ENCODE measurements around the gene SLC49A4.
A peak's percentile ranks its signal among the peaks of the same experiment; 100 is the strongest.

The SLC49A4 gene

GRCh38 chr3:122826278-122826677 lies 31.4 kb downstream of the SLC49A4 start:
- no peak for DNase-seq (ENCODE audit: extremely low spot score)
- no peak for TF ChIP-seq CTCF (IDR thresholded peaks at IDR 0.05; ENCODE audit: control extremely low read depth, extremely low read depth, low read depth, missing control alignments)
- POLR2A ChIA-PET = no interaction called here
- CTCF ChIA-PET = interaction anchor here (0.7 to 1.6 kb wide), 4 partner anchors 9 to 17 kb away, joined by 3 to 5 read pairs (median 3); no protein-coding TSS in a partner anchor

- no peak for DNase-seq (ENCODE audit: extremely low spot score)
- CTCF ChIA-PET = no interaction called here
- no peak for TF ChIP-seq CTCF (IDR thresholded peaks at IDR 0.05; ENCODE audit: control extremely low read depth, extremely low read depth, low read depth, missing control alignments)
- POLR2A ChIA-PET = no interaction called here
Observed at GRCh38 chr3:122828281-122828680, 33.4 kb downstream of the SLC49A4 start.

GRCh38 chr3:122835590-122835989 lies 40.7 kb downstream of the SLC49A4 start:
- ChIA-PET POLR2A (no interaction called here), CTCF (interaction anchor here (1.7 kb wide), 1 partner anchor 9 kb away, joined by 5 read pairs; no protein-coding TSS in a partner anchor)
- DNase-seq (ENCODE audit: extremely low spot score) = no peak
- no peak for TF ChIP-seq CTCF (IDR thresholded peaks at IDR 0.05; ENCODE audit: control extremely low read depth, extremely low read depth, low read depth, missing control alignments)

DNA sequence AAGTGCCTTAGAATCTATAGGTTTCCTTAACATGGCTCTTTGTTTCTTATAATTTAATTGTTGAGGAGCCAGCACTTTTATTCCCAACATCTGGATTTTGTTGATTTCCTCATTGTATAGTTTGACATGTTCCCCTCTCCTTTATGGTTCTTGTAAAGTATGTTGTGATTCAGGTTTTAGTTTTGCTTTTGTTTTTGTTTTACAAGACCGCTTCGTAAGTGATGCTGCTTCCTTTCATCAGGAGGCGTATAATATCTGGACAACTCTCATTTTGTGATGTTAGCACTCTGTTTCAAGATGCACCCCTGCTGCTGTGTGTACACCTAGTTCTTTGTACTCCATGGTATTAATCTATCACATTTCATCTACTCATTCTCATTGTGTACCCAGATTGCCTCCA lies 48.7 kb downstream of the SLC49A4 start:
- POLR2A ChIA-PET = no interaction called here
- no peak for DNase-seq (ENCODE audit: extremely low spot score)
- TF ChIP-seq CTCF (IDR thresholded peaks at IDR 0.05; ENCODE audit: control extremely low read depth, extremely low read depth, low read depth, missing control alignments) = no peak
- CTCF ChIA-PET = no interaction called here

GRCh38 chr3:122857019-122857418 lies 62.1 kb downstream of the SLC49A4 start:
- POLR2A ChIA-PET = no interaction called here
- peak; percentile 18 for DNase-seq (ENCODE audit: extremely low spot score)
- TF ChIP-seq CTCF (IDR thresholded peaks at IDR 0.05; ENCODE audit: control extremely low read depth, extremely low read depth, low read depth, missing control alignments) = no peak
- CTCF ChIA-PET = no interaction called here

- ChIA-PET CTCF (interaction anchor here (0.9 kb wide), 1 partner anchor 9 kb away, joined by 3 read pairs; no protein-coding TSS in a partner anchor), POLR2A (no interaction called here)
- no peak for DNase-seq (ENCODE audit: extremely low spot score)
- peak; percentile 23 for TF ChIP-seq CTCF (IDR thresholded peaks at IDR 0.05; ENCODE audit: control extremely low read depth, extremely low read depth, low read depth, missing control alignments)
Observed at GRCh38 chr3:122858373-122858772, 63.5 kb downstream of the SLC49A4 start.
